H1 (cell line): Measurements from ENCODE around the gene NCEH1. TPM values are rescaled to one million over a fixed set of nuclear protein-coding genes. Genes with fewer than 3 reads are reported as not detected.

Source experiments
- USF2 ChIP-seq: IDR thresholded peaks from 2 replicates; pipeline ENCODE4 v1.6.1; 2011; ENCODE audit warnings: low read length, improper control_type of control experiment
- polyA plus RNA-seq, 7 experiments: library from polyadenylated mRNA; depleted of rRNA in 3 of 7; stranded (reverse) in 5 of 7; unstranded in 2 of 7; fragments of >200 nt in 5 of 7; fragments of 200-250 nt in 2 of 7; gene quantifications; 1 replicate in 5 of 7; 2 replicates in 1 of 7; 4 replicates in 1 of 7; pipeline versions ENCODE4 v1.2.1 to v1.2.3, GENCODE V29; 2011 to 2013; ENCODE audit warnings: missing spikeins in 2 of 7, mixed read lengths in 2 of 7
- total RNA-seq: library from RNA; stranded (reverse); fragmentation: NEBNext Ultra II Directional; extraction: Animal tissue kit (Norgen Biotek cat#: 25700); gene quantifications from 2 replicates; pipeline ENCODE4 v1.2.1, GENCODE V29; 2021

NCEH1 gene
- total and polyA plus RNA-seq, 2 of the 8 experiments (the other 6 are each of a cell fraction or from before 2014, with no cell fraction given): 2.2 to 6.4 TPM

GRCh38 chr3:172648747-172649146 lies 62.1 kb downstream of the NCEH1 start (continued):
- TF ChIP-seq USF2: no peak
